HG03280 (cell line): ENCODE measurements around the gene TDRD15.
"Not testable (repeated sequence)": the region's sequence is repeated elsewhere in the genome, so short reads cannot be mapped to it uniquely, and the experiment has no call there.

ENCODE experiments used
- ATAC-seq: cut with Tn5 transposase; IDR thresholded peaks from one replicate; pipeline ENCODE4 v1.9.1; 2021; ENCODE audit warnings: mild to moderate bottlenecking, moderate library complexity; ENCODE audit not compliant: unreplicated experiment

The TDRD15 gene

GRCh38 chr2:21142149-21142548 is 18.4 kb downstream of the TDRD15 start:
- no peak for ATAC-seq

- ATAC-seq: no peak
Observed at GRCh38 chr2:21146638-21147037, 22.9 kb downstream of the TDRD15 start.

- ATAC-seq: no peak
Observed at GRCh38 chr2:21148718-21149117, 24.9 kb downstream of the TDRD15 start.

GRCh38 chr2:21151234-21151633 is 27.5 kb downstream of the TDRD15 start:
- ATAC-seq: not testable (repeated sequence)

- ATAC-seq: no peak
Observed at GRCh38 chr2:21155365-21156136, 31.8 kb downstream of the TDRD15 start.

- ATAC-seq: no peak
Observed at GRCh38 chr2:21161122-21161521, 37.4 kb downstream of the TDRD15 start.

- no peak for ATAC-seq
Observed at GRCh38 chr2:21161832-21162614, 38.3 kb downstream of the TDRD15 start.

- no peak for ATAC-seq
Observed at GRCh38 chr2:21162615-21162878, 38.8 kb downstream of the TDRD15 start.

GRCh38 chr2:21163213-21163612 is 39.4 kb downstream of the TDRD15 start:
- no peak for ATAC-seq

- ATAC-seq: no peak
Observed at GRCh38 chr2:21165350-21165749, 41.6 kb downstream of the TDRD15 start.

GRCh38 chr2:21175895-21176646 is 52.3 kb downstream of the TDRD15 start:
- no peak for ATAC-seq

- no peak for ATAC-seq
Observed at GRCh38 chr2:21181957-21182356, 58.2 kb downstream of the TDRD15 start.

GRCh38 chr2:21183306-21183705 is 59.5 kb downstream of the TDRD15 start:
- no peak for ATAC-seq

GRCh38 chr2:21183726-21184125 is 60.0 kb downstream of the TDRD15 start:
- no peak for ATAC-seq

- ATAC-seq: no peak
Observed at GRCh38 chr2:21191535-21191934, 67.8 kb downstream of the TDRD15 start.
